Posterior vena cava (tissue), 2 donors: ENCODE results near the gene DDIT4. TPM values are rescaled to one million over a fixed set of nuclear protein-coding genes. Genes with fewer than 3 reads are reported as not detected.
"Not testable (repeated sequence)": the region's sequence is repeated elsewhere in the genome, so short reads cannot be mapped to it uniquely, and the experiment has no call there.

Source experiments
- DNase-seq: peaks from one replicate; pipeline ENCODE4 v3.0.0-alpha.2; 2020; ENCODE audit warnings: low spot score
- intact Hi-C, 2 donors: fragments of 100-400 bp; cut with DNase I; formaldehyde crosslinking; loops; one replicate each; pipeline versions ENCODE4 v1.14.1 to v1.14.2; 2022 to 2023
- total RNA-seq, 2 donors: library from RNA; stranded (reverse); fragmentation: NEBNext Ultra II Directional; extraction: Animal tissue kit (Norgen Biotek cat#: 25700); gene quantifications; one replicate each; pipeline ENCODE4 v1.2.1, GENCODE V29; 2021
- donor health status: DM: yes; HTN: yes; CAD: no.
- donor health status: DM: yes; HTN: yes; CAD: no.

DDIT4 gene
- total RNA-seq, 2 donors from 2014 or later: 208 to 244 TPM

- intact Hi-C loops: no loop called here
- DNase-seq: no peak
Observed at GRCh38 chr10:72277340-72277995, 3.7 kb downstream of the DDIT4 start.

GRCh38 chr10:72277996-72278667 is 4.4 kb downstream of the DDIT4 start:
- DNase-seq: no peak
- intact Hi-C loops: no loop called here

- intact Hi-C loops: no loop called here
- DNase-seq: no peak
Observed at GRCh38 chr10:72278668-72279393, 5.1 kb downstream of the DDIT4 start.

GRCh38 chr10:72279587-72279986 is 5.9 kb downstream of the DDIT4 start:
- intact Hi-C loops, DNase-seq: not testable (repeated sequence)

GRCh38 chr10:72283131-72283530 is 9.4 kb downstream of the DDIT4 start:
- DNase-seq: no peak
- intact Hi-C loops: no loop called here

GRCh38 chr10:72285972-72286521 is 12.3 kb downstream of the DDIT4 start:
- DNase-seq: no peak
- intact Hi-C loops: no loop called here

- DNase-seq: no peak
- intact Hi-C loops: no loop called here
Observed at GRCh38 chr10:72291019-72291532, 17.4 kb downstream of the DDIT4 start.

GRCh38 chr10:72292223-72292691 is 18.5 kb downstream of the DDIT4 start:
- DNase-seq: no peak
- intact Hi-C loops: no loop called here

- DNase-seq: no peak
- intact Hi-C loops: no loop called here
Observed at GRCh38 chr10:72295330-72295910, 21.7 kb downstream of the DDIT4 start.

GRCh38 chr10:72296829-72297280 is 23.1 kb downstream of the DDIT4 start:
- intact Hi-C loops, DNase-seq: not testable (repeated sequence)

- intact Hi-C loops: no loop called here
- DNase-seq: peak; percentile 98
Observed at GRCh38 chr10:72297281-72297804, 23.6 kb downstream of the DDIT4 start.

- intact Hi-C loops: no loop called here
- peak; percentile 99 for DNase-seq
Observed at GRCh38 chr10:72297805-72298591, 24.3 kb downstream of the DDIT4 start.

- intact Hi-C loops: no loop called here
- no peak for DNase-seq
Observed at GRCh38 chr10:72298592-72299519, 25.1 kb downstream of the DDIT4 start.

- DNase-seq: no peak
- intact Hi-C loops: no loop called here
Observed at GRCh38 chr10:72303424-72304128, 29.9 kb downstream of the DDIT4 start.

- intact Hi-C loops: no loop called here
- DNase-seq: no peak
Observed at GRCh38 chr10:72306215-72306760, 32.6 kb downstream of the DDIT4 start.

GRCh38 chr10:72307711-72308110 is 34.0 kb downstream of the DDIT4 start:
- intact Hi-C loops: not testable (repeated sequence)

More at GRCh38 chr10:72307711-72308110, 34.0 kb downstream of the DDIT4 start:
- not testable (repeated sequence) for DNase-seq
